ENCODE measurements around the gene FANCI.

The FANCI gene

DNA sequence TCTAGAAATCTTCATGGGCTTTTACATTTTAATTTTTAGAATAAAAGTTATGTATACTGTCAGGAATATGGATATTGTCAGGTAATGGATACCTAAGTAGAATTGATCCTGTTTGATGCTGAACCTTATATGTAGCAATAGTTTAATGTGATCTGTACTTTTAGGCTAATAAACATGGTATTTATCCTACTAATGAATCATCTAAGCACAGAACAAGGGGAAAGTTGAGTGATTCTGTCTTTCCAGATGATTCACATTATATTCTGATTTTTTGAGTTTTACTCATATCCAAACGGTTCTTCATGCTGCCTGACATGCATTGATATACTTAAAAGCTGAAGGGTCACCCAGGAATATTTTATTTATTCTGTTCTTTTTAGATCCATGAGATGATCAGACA is 34.5 kb downstream of the FANCI start:
- TF ChIP-seq, protein P1, sequence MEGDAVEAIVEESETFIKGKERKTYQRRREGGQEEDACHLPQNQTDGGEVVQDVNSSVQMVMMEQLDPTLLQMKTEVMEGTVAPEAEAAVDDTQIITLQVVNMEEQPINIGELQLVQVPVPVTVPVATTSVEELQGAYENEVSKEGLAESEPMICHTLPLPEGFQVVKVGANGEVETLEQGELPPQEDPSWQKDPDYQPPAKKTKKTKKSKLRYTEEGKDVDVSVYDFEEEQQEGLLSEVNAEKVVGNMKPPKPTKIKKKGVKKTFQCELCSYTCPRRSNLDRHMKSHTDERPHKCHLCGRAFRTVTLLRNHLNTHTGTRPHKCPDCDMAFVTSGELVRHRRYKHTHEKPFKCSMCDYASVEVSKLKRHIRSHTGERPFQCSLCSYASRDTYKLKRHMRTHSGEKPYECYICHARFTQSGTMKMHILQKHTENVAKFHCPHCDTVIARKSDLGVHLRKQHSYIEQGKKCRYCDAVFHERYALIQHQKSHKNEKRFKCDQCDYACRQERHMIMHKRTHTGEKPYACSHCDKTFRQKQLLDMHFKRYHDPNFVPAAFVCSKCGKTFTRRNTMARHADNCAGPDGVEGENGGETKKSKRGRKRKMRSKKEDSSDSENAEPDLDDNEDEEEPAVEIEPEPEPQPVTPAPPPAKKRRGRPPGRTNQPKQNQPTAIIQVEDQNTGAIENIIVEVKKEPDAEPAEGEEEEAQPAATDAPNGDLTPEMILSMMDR (IDR thresholded peaks at IDR 0.05; ENCODE audit: low read depth, low read length, missing control alignments) = no peak
- DNase-seq (ENCODE audit: extremely low read depth, low read depth) = no peak

DNA sequence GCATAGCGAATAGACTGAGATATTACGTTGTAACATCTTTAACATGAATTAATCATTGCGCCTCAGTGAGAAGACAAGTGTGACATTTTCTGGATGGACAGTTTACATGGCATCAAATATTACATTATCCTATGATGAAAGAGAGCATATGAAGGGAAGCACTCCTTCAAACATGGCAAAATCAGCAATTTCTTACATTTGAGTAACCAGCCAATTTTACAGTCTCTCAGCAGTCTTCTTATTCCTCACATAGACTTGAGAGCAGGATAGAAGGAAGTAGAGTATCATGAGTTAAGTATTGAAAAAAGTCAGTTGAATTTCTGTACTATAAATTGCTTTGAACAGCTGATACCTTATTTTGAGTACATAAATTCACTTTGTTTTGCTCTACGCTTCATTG is 38.9 kb downstream of the FANCI start:
- no peak for DNase-seq (ENCODE audit: extremely low read depth, low read depth)
- TF ChIP-seq, protein P1 (IDR thresholded peaks at IDR 0.05; ENCODE audit: low read depth, low read length, missing control alignments) = no peak
- no peak overlapping the region for H3K4me3 ChIP-seq (replicated peaks; ENCODE audit: low read depth, low read length)

More for the DNA sequence above, 34.5 kb downstream of the FANCI start:
- H3K4me3 ChIP-seq (replicated peaks; ENCODE audit: low read depth, low read length) = no peak overlapping the region

DNA sequence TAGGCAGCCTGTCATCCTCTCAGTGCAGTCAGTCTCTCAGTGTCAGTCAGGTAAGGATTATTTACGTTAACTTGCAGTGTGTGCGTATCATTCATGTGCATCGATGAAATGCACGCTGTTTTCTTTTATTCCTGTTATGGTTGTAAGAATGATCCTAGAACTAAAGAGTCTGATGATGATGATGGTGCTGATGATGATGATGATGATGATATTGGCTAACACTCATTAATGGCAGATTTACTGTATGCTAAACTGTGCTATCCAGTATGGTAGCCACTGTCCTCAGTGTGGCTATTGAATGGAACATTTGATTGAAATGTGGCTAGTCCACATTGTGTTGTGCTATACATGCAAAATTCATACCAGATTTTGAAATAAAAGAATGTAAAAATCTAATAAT is 39.4 kb downstream of the FANCI start:
- no peak for DNase-seq (ENCODE audit: extremely low read depth, low read depth)

DNA sequence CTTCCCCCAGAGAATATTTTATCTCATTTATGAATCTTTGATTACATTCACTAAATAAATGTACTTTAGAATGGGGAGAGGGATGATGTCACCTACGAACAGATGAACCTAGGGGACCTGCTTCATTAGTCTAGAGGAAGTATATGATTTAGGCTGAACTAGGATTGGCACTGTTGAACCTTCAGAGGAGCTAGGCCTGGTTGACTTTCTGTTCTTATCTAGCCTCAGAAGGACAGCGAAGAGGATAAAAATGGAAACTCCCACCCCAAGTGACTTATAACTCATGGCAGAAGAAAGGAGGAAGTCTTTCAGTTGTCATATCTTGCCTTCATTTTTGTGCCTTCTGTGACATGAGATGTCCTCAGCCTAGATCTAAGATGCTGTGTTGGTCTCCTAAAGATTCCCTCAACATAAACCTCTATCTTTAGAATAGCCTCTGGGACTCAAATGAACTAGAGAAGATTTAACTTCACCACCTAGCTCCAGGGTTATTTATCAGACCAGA is 48.2 kb downstream of the FANCI start:
- TF ChIP-seq, protein P1 (IDR thresholded peaks at IDR 0.05; ENCODE audit: low read depth, low read length, missing control alignments) = no peak
- DNase-seq (ENCODE audit: extremely low read depth, low read depth) = no peak
- H3K4me3 ChIP-seq (replicated peaks; ENCODE audit: low read depth, low read length) = no peak overlapping the region

More for the DNA sequence above, 39.4 kb downstream of the FANCI start:
- H3K4me3 ChIP-seq (replicated peaks; ENCODE audit: low read depth, low read length) = no peak overlapping the region
- TF ChIP-seq, protein P1 (IDR thresholded peaks at IDR 0.05; ENCODE audit: low read depth, low read length, missing control alignments) = no peak

DNA sequence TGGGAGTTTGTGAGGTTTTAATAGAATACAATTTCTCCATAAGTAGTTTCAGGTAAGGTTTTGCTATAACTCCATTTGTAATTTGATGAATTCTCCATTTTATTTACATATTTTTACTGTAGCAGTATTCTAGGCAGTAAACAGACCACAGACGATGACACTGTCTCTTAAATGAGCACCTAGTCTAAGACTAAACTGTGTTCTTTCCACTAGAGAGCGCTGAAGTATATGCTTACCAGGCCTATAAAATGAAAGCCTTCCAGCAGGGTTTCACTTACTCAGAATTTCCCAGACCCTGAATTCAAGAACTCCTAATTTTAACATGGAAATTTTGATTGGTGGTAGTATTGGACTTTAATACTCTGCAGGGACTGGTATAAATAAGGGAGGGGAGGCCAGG is 49.2 kb downstream of the FANCI start:
- no peak for DNase-seq (ENCODE audit: extremely low read depth, low read depth)
- TF ChIP-seq, protein P1 (IDR thresholded peaks at IDR 0.05; ENCODE audit: low read depth, low read length, missing control alignments) = no peak
- no peak overlapping the region for H3K4me3 ChIP-seq (replicated peaks; ENCODE audit: low read depth, low read length)

DNA sequence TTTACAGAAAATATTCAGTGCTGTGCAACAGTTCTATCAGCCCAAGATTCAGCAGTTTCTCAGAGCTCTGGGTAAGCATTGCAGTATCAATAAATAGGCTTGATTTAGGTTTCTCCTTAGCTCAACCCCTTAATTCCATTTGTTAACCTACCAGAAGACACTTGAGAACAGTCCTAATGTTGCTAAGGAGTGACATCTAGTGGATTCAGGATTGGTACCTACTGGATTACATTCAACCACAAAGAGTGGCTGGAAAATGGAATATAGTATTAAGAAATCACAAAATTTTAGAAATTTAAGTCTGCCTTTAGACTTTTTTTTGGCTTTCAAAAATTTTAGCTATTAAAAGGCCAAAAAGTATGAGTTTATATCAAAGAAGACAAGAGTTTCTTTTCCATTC is 56.1 kb downstream of the FANCI start:
- no peak overlapping the region for H3K4me3 ChIP-seq (replicated peaks; ENCODE audit: low read depth, low read length)
- TF ChIP-seq, protein P1 (IDR thresholded peaks at IDR 0.05; ENCODE audit: low read depth, low read length, missing control alignments) = peak; percentile 3
- DNase-seq (ENCODE audit: extremely low read depth, low read depth) = peak; percentile 7

Data from HFF-Myc (cell line).